HCT116 (cell line): ENCODE data around the gene SYP. TPM values are rescaled to one million over a fixed set of nuclear protein-coding genes. Genes with fewer than 3 reads are reported as not detected.

Experiments used
- ATAC-seq: fragments of 200-7000 bp; cut with Tn5 transposase; 2 replicates; pipeline ENCODE4 v1.9.1; 2020; ENCODE audit warnings: mild to moderate bottlenecking, moderate library complexity
- BruUV-seq: library from RNA; stranded (reverse); fragments of 400-500 nt; replicated peaks from 2 replicates; lab custom pipeline; 2021; lab: Mats Ljungman, UMichigan
- CTCF ChIA-PET: fragments of 300-600 bp; sonication (Branson Sonifier 250); formaldehyde crosslinking; loops from one replicate; lab custom pipeline; 2021; ENCODE audit warnings: antibody characterized with exemption; lab: Charles Lee
- POLR2A ChIA-PET: fragments of 300-600, 350-600 bp; sonication (Branson Sonifier 250); formaldehyde crosslinking; loops from one replicate; lab custom pipeline; 2021; ENCODE audit warnings: antibody characterized with exemption; lab: Charles Lee
- RAD21 ChIA-PET, 2 experiments: fragments of 300-600 bp; sonication (Branson Sonifier 250); formaldehyde crosslinking; loops; one replicate each; lab custom pipeline; 2023; ENCODE audit warnings: low total read pairs in 2 of 2; ENCODE audit not compliant: uncharacterized antibody in 2 of 2, unreplicated experiment in 2 of 2, low non-redundant PET in 1 of 2; lab: Charles Lee
- DNase-seq: peaks from one replicate; pipeline ENCODE4 v3.0.0-alpha.2; 2010; ENCODE audit warnings: low read depth, low spot score
- H2AFZ ChIP-seq: fragments of 200-600 bp; shearing (Covaris generic), sonication (generic); 2 replicates; pipeline ENCODE4 v1.6.1; 2017; ENCODE audit warnings: low read depth, mixed run types, mixed read lengths, antibody characterized with exemption, low read length; ENCODE audit not compliant: poor library complexity, severe bottlenecking
- H3K27ac ChIP-seq: 2 replicates; pipeline ENCODE4 v1.5.1; 2012; ENCODE audit warnings: low read depth, low read length
- H3K27me3 ChIP-seq: fragments of 200-600 bp; sonication (generic); 2 replicates; pipeline ENCODE4 v1.6.1; 2016; ENCODE audit warnings: mixed run types, low read length, mixed read lengths; ENCODE audit not compliant: insufficient read depth
- H3K36me3 ChIP-seq, 2 experiments: fragments of 200-500 bp in 1 of 2; fragments of 200-600 bp in 1 of 2; sonication (Bioruptor generic) in 1 of 2; sonication (generic) in 1 of 2; 2 replicates each; pipeline versions ENCODE4 v1.5.1 to v1.6.1; 2014 to 2016; ENCODE audit warnings: low read length in 2 of 2, inconsistent platforms in 1 of 2, mixed read lengths in 1 of 2, mixed run types in 1 of 2; ENCODE audit not compliant: insufficient read depth in 2 of 2, control insufficient read depth in 1 of 2
- H3K4me1 ChIP-seq, 2 experiments: fragments of 200-600 bp in 1 of 2; sonication (generic) in 1 of 2; 2 replicates each; pipeline versions ENCODE4 v1.5.1 to v1.6.1; 2012 to 2017; ENCODE audit warnings: low read length in 2 of 2, inconsistent platforms in 1 of 2, mild to moderate bottlenecking in 1 of 2, mixed read lengths in 1 of 2, mixed run types in 1 of 2, moderate library complexity in 1 of 2; ENCODE audit not compliant: insufficient read depth in 2 of 2, control insufficient read depth in 1 of 2
- H3K4me2 ChIP-seq: fragments of 200-600 bp; sonication (generic); 2 replicates; pipeline ENCODE4 v1.6.1; 2017; ENCODE audit warnings: mixed run types, low read length, mixed read lengths
- H3K4me3 ChIP-seq, 2 experiments: fragments of 200-600 bp in 1 of 2; sonication (generic) in 1 of 2; replicated peaks in 1 of 2; 2 replicates each; pipeline ENCODE4 v1.5.1; 2011 to 2016; ENCODE audit warnings: low read length in 2 of 2, control low read depth in 1 of 2, low read depth in 1 of 2, mild to moderate bottlenecking in 1 of 2, mixed read lengths in 1 of 2, mixed run types in 1 of 2
- H3K79me2 ChIP-seq: fragments of 200-600 bp; sonication (generic); 2 replicates; pipeline ENCODE4 v1.6.1; 2017; ENCODE audit warnings: mild to moderate bottlenecking, mixed run types, low read length, moderate library complexity, mixed read lengths; ENCODE audit not compliant: insufficient read depth
- H3K9ac ChIP-seq: fragments of 200-600 bp; sonication (generic); 2 replicates; pipeline ENCODE4 v1.6.1; 2016; ENCODE audit warnings: low read length, mixed read lengths
- H3K9me2 ChIP-seq: fragments of 200-600 bp; sonication (generic), shearing (Covaris generic); 2 replicates; pipeline ENCODE4 v1.6.1; 2017; ENCODE audit warnings: mixed run types, mild to moderate bottlenecking, moderate library complexity; ENCODE audit not compliant: insufficient read depth
- H3K9me3 ChIP-seq, 2 experiments: fragments of 200-500 bp in 1 of 2; fragments of 200-600 bp in 1 of 2; sonication (Bioruptor generic) in 1 of 2; sonication (generic) in 1 of 2; 2 replicates each; pipeline ENCODE4 v1.6.1; 2014 to 2017; ENCODE audit warnings: low read length in 2 of 2, mixed read lengths in 2 of 2, inconsistent platforms in 1 of 2, low read depth in 1 of 2, mild to moderate bottlenecking in 1 of 2, mixed run types in 1 of 2, moderate library complexity in 1 of 2; ENCODE audit not compliant: control insufficient read depth in 1 of 2, insufficient read depth in 1 of 2
- H4K20me1 ChIP-seq: fragments of 200-600 bp; sonication (generic), shearing (Covaris generic); 2 replicates; pipeline ENCODE4 v1.6.1; 2017; ENCODE audit warnings: mixed run types, mild to moderate bottlenecking, moderate library complexity; ENCODE audit not compliant: insufficient read depth
- EGR1 ChIP-seq: IDR thresholded peaks from 2 replicates; pipeline ENCODE4 v1.6.1; 2012; ENCODE audit warnings: low read depth
- EZH2 ChIP-seq: fragments of 200-600 bp; sonication (generic); IDR thresholded peaks from 2 replicates; pipeline ENCODE4 v1.6.1; 2017; ENCODE audit warnings: antibody characterized with exemption, mixed run types
- FOSL1 ChIP-seq: IDR thresholded peaks from 2 replicates; pipeline ENCODE4 v1.6.1; 2012; ENCODE audit warnings: low read depth
- JUND ChIP-seq: IDR thresholded peaks from 2 replicates; pipeline ENCODE4 v1.6.1; 2012
- POLR2AphosphoS5 ChIP-seq: IDR thresholded peaks from 2 replicates; pipeline ENCODE4 v1.6.1; 2011; ENCODE audit warnings: mild to moderate bottlenecking, low read depth, low read length, moderate library complexity
- RAD21 ChIP-seq: IDR thresholded peaks from 2 replicates; pipeline ENCODE4 v1.6.1; 2012; ENCODE audit warnings: low read depth, mild to moderate bottlenecking
- SIN3A ChIP-seq: IDR thresholded peaks from 2 replicates; pipeline ENCODE4 v1.6.1; 2012; ENCODE audit warnings: low read depth
- SP1 ChIP-seq: IDR thresholded peaks from 2 replicates; pipeline ENCODE4 v1.6.1; 2012; ENCODE audit warnings: low read depth
- TCF7L2 ChIP-seq: IDR thresholded peaks from 2 replicates; pipeline ENCODE4 v1.7.0; 2011; ENCODE audit warnings: borderline replicate concordance, inconsistent platforms; ENCODE audit not compliant: insufficient read depth, insufficient read length; ENCODE audit errors: extremely low read depth
- YY1 ChIP-seq: IDR thresholded peaks from 2 replicates; pipeline ENCODE4 v1.6.1; 2011; ENCODE audit warnings: low read length, low read depth, moderate library complexity, mild to moderate bottlenecking; ENCODE audit not compliant: insufficient replicate concordance; ENCODE audit errors: extremely low read depth
- ZFX ChIP-seq: fragments of 450-650 bp; IDR thresholded peaks from 2 replicates; pipeline ENCODE4 v1.6.1; 2017
- ZNF274 ChIP-seq: fragments of 200-500 bp; sonication (Bioruptor generic); IDR thresholded peaks from 2 replicates; pipeline ENCODE4 v1.6.1; 2014; ENCODE audit warnings: mild to moderate bottlenecking, low read depth, low read length, inconsistent platforms
- intact Hi-C: fragments of 100-400 bp; cut with micrococcal nuclease; formaldehyde crosslinking; loops from 2 replicates; pipeline ENCODE4 v1.10.0; 2022
- total RNA-seq: library from RNA; stranded (reverse); gene quantifications from one replicate; pipeline ENCODE4 v1.2.1, GENCODE V29; 2021; ENCODE audit not compliant: unreplicated experiment
- TF ChIP-seq, protein P1 (sequence below): IDR thresholded peaks from 2 replicates; pipeline ENCODE4 v1.6.1; 2011; ENCODE audit warnings: mild to moderate bottlenecking, low read length, moderate library complexity; ENCODE audit not compliant: insufficient replicate concordance; ENCODE audit errors: extremely low read depth
- TF ChIP-seq, protein P2 (sequence below): IDR thresholded peaks from 2 replicates; pipeline ENCODE4 v1.6.1; 2012
- TF ChIP-seq, protein P3 (sequence below): IDR thresholded peaks from 2 replicates; pipeline ENCODE4 v1.6.1; 2012

The SYP gene
- total RNA-seq, 1 experiment from 2014 or later = 1.2 TPM

DNA sequence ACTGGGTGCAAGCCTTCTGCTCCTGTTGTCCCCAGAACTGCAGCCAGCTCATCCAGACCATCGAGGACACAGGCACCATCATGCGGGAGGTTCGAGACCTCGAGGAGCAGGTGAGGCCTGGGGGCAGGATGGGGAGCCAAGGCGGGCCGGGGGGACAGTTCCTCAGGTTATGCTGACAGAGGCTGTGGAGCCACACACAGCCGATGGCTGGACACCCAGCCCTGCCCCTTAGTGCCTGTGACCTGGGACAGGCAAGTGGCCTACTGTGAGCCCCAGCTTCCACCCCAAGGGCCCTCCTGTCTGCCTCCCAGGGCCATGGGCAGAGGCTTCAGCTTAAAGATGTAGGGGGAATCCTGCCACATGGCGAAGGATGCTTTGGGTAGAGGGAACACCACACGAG lies 49.6 kb upstream of the SYP start:
- no peak for ATAC-seq
- H3K4me1 ChIP-seq = no peaks in the 10 kb centered on the region
- no peak overlapping the region for H3K4me3 ChIP-seq
- no peak overlapping the region for H2AFZ ChIP-seq
- no TSS peak for BruUV-seq
- H3K27ac ChIP-seq = no peak overlapping the region
- H3K4me2 ChIP-seq = no peak overlapping the region
- DNase-seq = no peak
- no peaks in the 10 kb centered on the region for H4K20me1 ChIP-seq
- no peaks in the 10 kb centered on the region for H3K27me3 ChIP-seq
- intact Hi-C loops = no loop called here
- H3K9ac ChIP-seq = no peak overlapping the region
- H3K36me3 ChIP-seq = no peaks in the 10 kb centered on the region
- ChIA-PET CTCF (no interaction called here), RAD21 (no interaction called here), POLR2A (no interaction called here)
- no peaks in the 10 kb centered on the region for H3K79me2 ChIP-seq
- no peaks in the 10 kb centered on the region for H3K9me2 ChIP-seq
- TF ChIP-seq, protein P1, sequence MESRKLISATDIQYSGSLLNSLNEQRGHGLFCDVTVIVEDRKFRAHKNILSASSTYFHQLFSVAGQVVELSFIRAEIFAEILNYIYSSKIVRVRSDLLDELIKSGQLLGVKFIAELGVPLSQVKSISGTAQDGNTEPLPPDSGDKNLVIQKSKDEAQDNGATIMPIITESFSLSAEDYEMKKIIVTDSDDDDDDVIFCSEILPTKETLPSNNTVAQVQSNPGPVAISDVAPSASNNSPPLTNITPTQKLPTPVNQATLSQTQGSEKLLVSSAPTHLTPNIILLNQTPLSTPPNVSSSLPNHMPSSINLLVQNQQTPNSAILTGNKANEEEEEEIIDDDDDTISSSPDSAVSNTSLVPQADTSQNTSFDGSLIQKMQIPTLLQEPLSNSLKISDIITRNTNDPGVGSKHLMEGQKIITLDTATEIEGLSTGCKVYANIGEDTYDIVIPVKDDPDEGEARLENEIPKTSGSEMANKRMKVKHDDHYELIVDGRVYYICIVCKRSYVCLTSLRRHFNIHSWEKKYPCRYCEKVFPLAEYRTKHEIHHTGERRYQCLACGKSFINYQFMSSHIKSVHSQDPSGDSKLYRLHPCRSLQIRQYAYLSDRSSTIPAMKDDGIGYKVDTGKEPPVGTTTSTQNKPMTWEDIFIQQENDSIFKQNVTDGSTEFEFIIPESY = no peak
- TF ChIP-seq ZNF274 (no peak), FOSL1 (no peak), YY1 (no peak), JUND (no peak), POLR2AphosphoS5 (no peak)
- H3K9me3 ChIP-seq = no peaks in the 10 kb centered on the region

DNA sequence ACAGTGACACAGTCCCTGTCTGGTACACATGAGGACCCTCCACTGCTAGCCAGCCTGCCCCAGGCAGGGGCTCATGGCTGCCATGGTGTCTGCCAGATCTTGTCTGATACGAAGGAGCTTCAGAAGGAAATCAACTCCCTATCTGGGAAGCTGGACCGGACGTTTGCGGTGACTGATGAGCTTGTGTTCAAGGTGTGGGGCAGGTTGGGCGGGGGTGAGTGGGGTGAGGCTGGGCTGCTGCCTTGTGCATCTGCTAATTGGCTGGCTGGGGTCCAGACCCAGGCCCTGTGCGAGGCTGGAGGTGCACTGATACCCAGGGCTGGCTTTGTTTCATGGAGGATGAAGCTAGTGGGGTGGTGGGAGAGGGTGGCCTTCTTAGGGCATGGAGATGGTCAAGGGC lies 49.1 kb upstream of the SYP start:
- Histone ChIP-seq H4K20me1 (no peaks in the 10 kb centered on the region), H3K9ac (no peak overlapping the region), H3K9me2 (no peaks in the 10 kb centered on the region), H3K4me3 (no peak overlapping the region), H3K36me3 (no peaks in the 10 kb centered on the region), H3K4me2 (no peak overlapping the region), H3K4me1 (no peaks in the 10 kb centered on the region), H3K27ac (no peak overlapping the region), H3K27me3 (no peaks in the 10 kb centered on the region), H3K9me3 (no peaks in the 10 kb centered on the region), H2AFZ (no peak overlapping the region), H3K79me2 (no peaks in the 10 kb centered on the region)
- RAD21 ChIA-PET = no interaction called here
- POLR2A ChIA-PET = no interaction called here
- CTCF ChIA-PET = no interaction called here
- no peak for ATAC-seq
- DNase-seq = no peak
- no TSS peak for BruUV-seq
- intact Hi-C loops = no loop called here
- no peak for TF ChIP-seq SP1
- no peak for TF ChIP-seq RAD21
- no peak for TF ChIP-seq EGR1
- no peak for TF ChIP-seq TCF7L2
- TF ChIP-seq, protein P2, sequence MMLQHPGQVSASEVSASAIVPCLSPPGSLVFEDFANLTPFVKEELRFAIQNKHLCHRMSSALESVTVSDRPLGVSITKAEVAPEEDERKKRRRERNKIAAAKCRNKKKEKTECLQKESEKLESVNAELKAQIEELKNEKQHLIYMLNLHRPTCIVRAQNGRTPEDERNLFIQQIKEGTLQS = no peak
- no peak for TF ChIP-seq POLR2AphosphoS5
- TF ChIP-seq, protein P1 = no peak
- no peak for TF ChIP-seq SIN3A
- TF ChIP-seq EZH2 = no peak
- TF ChIP-seq, protein P3, sequence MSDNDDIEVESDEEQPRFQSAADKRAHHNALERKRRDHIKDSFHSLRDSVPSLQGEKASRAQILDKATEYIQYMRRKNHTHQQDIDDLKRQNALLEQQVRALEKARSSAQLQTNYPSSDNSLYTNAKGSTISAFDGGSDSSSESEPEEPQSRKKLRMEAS = no peak
- no peak for TF ChIP-seq ZFX
- TF ChIP-seq JUND = no peak
